Skeletal muscle tissue (tissue), 4 donors: ENCODE measurements around the gene SLC22A23. TPM values are rescaled to one million over a fixed set of nuclear protein-coding genes. Genes with fewer than 3 reads are reported as not detected.

Experiments used
- H3K27ac ChIP-seq: one replicate; pipeline ENCODE4 v1.7.0; 2013; ENCODE audit warnings: mild to moderate bottlenecking, low read depth, low read length, inconsistent platforms
- H3K27me3 ChIP-seq, 3 donors: one replicate each; pipeline ENCODE4 v1.7.0; 2013; ENCODE audit warnings: low read length in 3 of 3; ENCODE audit not compliant: control insufficient read depth in 3 of 3, insufficient read depth in 3 of 3
- H3K36me3 ChIP-seq, 3 donors: one replicate each; pipeline ENCODE4 v1.7.0; 2013; ENCODE audit warnings: low read length in 3 of 3; ENCODE audit not compliant: control insufficient read depth in 3 of 3, insufficient read depth in 3 of 3
- H3K4me1 ChIP-seq, 3 donors: one replicate each; pipeline ENCODE4 v1.7.0; 2013; ENCODE audit warnings: low read length in 3 of 3, mild to moderate bottlenecking in 3 of 3; ENCODE audit not compliant: control insufficient read depth in 3 of 3, insufficient read depth in 3 of 3
- H3K4me3 ChIP-seq, 3 donors: one replicate each; pipeline ENCODE4 v1.7.0; 2013; ENCODE audit warnings: low read length in 3 of 3
- H3K9ac ChIP-seq, 3 donors: one replicate each; pipeline ENCODE4 v1.7.0; 2013; ENCODE audit warnings: low read length in 3 of 3, mild to moderate bottlenecking in 3 of 3, moderate library complexity in 2 of 3, low read depth in 1 of 3
- H3K9me3 ChIP-seq, 3 donors: one replicate each; pipeline ENCODE4 v1.7.0; 2013; ENCODE audit warnings: low read length in 3 of 3; ENCODE audit not compliant: control insufficient read depth in 3 of 3
- total RNA-seq: library from RNA; depleted of rRNA; stranded (reverse); fragments of >200 nt; gene quantifications from one replicate; pipeline ENCODE4 v1.2.3, GENCODE V29; 2014
- donor health status: Osteomylitis.

Gene SLC22A23
- total RNA-seq, 1 donor from 2014 or later = 2.6 TPM

DNA sequence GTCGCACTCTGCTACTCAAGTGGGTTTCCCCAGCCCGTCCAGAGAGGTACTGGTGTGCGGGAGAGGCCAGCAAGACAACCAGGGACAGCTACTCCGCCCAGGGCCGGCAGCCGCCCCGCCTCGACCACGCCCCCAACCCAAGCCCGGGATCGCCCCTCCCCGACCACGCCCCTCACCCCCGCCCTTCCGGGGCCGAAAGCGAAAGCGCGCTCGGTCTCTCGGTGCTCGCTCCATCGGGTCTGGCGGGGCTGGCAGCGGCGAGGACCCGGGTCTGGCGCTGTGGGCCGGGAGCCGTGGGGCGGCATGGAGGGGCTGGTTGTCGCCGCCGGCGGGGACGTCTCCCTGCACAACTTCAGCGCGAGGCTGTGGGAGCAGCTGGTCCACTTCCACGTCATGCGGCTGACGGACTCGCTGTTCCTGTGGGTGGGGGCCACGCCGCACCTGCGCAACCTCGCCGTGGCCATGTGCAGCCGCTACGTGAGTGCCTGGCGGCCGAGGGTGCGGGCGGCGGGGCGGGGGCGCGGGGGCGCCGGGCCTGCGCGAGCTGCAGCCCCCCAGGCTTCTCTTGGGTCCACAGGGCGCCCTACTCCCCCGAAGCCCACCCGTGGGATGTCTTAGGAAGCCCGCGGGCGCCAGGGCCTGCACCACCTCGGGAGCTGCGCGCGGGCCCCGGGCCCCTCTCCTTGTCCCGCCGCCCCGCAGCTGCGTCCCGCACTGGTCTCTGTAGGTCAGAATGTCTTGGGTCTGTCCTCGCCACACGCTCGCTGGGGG, 197.9 kb downstream of the SLC22A23 start, which contains the start of gene PSMG4:
PSMG4 (plus strand) TSS at position 228 of the 771 bp plus-strand sequence; CDS start at position 304, 76 bp downstream.
- Histone ChIP-seq H3K4me3 (peak within 1 kb of the TSS; percentile 93 to 97 (median 96)), H3K36me3 (peaks cover 4 to 5% (median 5%) of the 10 kb centered on the region in 3 donors), H3K9ac (peak within 1 kb of the TSS; percentile 81 to 88 (median 84)), H3K9me3 (no peaks in the 10 kb centered on the region), H3K27ac (peak within 1 kb of the TSS; percentile 70), H3K4me1 (peaks cover 32 to 43% (median 42%) of the 10 kb centered on the region in 3 donors), H3K27me3 (no peaks in the 10 kb centered on the region)

DNA sequence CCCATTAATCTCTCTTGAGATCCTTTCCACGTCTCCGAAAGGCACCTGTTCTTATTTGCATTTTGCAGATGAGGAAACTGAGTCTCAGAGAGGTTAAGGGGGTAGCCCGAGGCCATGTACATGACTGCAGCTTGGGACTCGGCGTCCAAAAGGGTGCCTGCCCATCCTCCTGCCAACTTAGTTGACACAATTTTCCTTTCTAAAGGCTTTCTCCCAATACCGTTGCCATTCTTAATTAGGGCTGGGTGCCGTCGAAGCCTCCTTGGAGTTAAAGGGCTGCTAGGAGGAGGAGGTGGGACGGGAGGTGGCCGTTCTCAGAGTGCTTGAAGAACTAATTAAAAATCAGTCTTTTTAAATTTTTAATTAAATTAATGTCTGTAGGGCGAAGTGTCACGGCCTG, 198.6 kb downstream of the SLC22A23 start:
- Histone ChIP-seq H3K27ac (peak overlapping the region; percentile 70), H3K9ac (peak overlapping the region; percentile 70 to 77 (median 75)), H3K9me3 (no peaks in the 10 kb centered on the region), H3K4me3 (peak overlapping the region; percentile 93 to 97 (median 96)), H3K36me3 (no peaks in the 10 kb centered on the region), H3K27me3 (no peaks in the 10 kb centered on the region), H3K4me1 (peaks cover 31 to 36% (median 35%) of the 10 kb centered on the region in 3 donors)

DNA sequence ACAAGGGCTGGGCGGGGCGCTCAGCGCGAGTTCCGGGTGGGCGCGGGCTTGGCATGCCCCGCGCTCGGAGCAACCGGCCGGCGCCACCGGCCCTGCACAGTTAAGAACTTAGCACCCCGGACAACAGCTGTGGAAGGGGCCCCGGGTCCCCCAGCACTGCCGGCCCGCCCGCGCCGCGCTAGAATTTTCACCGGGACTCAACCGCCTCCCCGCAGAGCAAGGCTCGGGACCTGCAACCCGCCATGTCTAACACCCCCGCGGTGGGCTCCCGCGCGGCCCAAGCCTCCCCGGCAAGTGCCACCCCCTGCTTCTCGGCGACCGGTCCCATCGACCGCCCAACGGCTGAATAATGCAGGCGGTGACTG, 203.3 kb downstream of the SLC22A23 start:
- H3K27ac ChIP-seq = no peak overlapping the region
- peaks cover 4 to 17% (median 7%) of the 10 kb centered on the region in 3 donors for H3K27me3 ChIP-seq
- H3K4me1 ChIP-seq = peaks cover 11 to 19% (median 11%) of the 10 kb centered on the region in 3 donors
- H3K9ac ChIP-seq = no peak overlapping the region
- no peaks in the 10 kb centered on the region for H3K9me3 ChIP-seq
- no peaks in the 10 kb centered on the region for H3K36me3 ChIP-seq
- no peak overlapping the region for H3K4me3 ChIP-seq

DNA sequence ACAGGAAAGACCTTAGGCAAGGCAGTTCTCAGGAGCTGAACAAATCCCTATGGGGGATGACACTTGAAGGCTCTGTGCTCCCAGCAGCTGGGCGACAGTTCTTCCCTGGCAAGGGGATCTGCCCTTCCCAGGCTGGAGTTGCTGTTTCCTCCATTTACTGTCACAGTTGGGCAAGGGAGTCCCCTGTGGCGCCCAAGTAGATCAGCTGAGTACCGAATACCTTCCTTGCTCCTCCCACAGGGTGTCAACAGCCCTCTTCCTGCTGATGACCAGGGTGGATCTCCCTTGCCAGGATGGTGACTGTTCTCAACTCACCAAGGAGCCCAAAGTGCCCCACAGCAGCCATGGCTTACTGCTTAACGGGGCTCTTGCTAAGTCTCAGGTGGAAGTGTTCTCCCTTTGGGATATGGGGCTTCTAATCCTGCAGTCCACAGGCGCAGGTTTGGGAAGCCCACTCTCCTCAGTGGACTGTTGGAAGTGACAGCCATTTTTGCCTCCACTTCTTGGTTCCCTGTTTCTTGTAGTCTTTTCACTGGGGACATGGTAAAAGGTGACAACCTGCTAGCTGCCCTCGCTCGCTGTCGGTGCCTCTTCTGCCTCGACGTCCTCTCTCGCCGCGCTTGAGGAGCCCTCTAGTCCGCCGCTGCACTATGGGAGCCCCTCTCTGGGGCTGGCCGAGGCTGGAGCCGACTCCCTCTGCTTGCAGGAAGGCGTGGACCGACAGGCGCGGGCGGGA, 203.8 kb downstream of the SLC22A23 start:
- no peaks in the 10 kb centered on the region for H3K36me3 ChIP-seq
- no peak overlapping the region for H3K27ac ChIP-seq
- no peaks in the 10 kb centered on the region for H3K9me3 ChIP-seq
- peaks cover 9 to 23% (median 12%) of the 10 kb centered on the region in 3 donors for H3K4me1 ChIP-seq
- H3K9ac ChIP-seq = no peak overlapping the region
- peaks cover 7 to 23% (median 9%) of the 10 kb centered on the region in 3 donors for H3K27me3 ChIP-seq
- no peak overlapping the region for H3K4me3 ChIP-seq

DNA sequence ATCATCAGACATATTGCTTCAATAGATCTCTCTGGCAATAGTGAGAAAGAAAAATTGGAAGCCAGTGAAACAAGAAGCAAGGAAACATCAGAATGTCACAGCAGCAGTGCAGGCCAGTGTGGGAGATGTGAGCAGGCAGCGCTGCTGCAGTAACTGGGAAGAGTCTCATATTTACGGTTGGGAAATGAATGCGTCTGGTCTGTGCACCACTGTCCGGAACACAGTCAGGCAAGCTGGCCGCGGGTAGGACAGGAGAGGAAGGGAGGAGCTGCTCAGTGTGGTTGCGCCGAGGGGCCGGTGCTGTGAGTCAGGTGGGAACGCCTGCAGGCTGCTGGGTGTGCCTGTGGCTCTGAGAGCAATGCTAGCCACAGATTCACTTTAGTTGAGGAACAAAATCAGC, 204.5 kb downstream of the SLC22A23 start:
- Histone ChIP-seq H3K9me3 (no peaks in the 10 kb centered on the region), H3K27ac (no peak overlapping the region), H3K27me3 (peaks cover 7 to 30% (median 15%) of the 10 kb centered on the region in 3 donors), H3K4me3 (no peak overlapping the region), H3K36me3 (no peaks in the 10 kb centered on the region), H3K9ac (no peak overlapping the region), H3K4me1 (peaks cover 16 to 29% (median 18%) of the 10 kb centered on the region in 3 donors)

DNA sequence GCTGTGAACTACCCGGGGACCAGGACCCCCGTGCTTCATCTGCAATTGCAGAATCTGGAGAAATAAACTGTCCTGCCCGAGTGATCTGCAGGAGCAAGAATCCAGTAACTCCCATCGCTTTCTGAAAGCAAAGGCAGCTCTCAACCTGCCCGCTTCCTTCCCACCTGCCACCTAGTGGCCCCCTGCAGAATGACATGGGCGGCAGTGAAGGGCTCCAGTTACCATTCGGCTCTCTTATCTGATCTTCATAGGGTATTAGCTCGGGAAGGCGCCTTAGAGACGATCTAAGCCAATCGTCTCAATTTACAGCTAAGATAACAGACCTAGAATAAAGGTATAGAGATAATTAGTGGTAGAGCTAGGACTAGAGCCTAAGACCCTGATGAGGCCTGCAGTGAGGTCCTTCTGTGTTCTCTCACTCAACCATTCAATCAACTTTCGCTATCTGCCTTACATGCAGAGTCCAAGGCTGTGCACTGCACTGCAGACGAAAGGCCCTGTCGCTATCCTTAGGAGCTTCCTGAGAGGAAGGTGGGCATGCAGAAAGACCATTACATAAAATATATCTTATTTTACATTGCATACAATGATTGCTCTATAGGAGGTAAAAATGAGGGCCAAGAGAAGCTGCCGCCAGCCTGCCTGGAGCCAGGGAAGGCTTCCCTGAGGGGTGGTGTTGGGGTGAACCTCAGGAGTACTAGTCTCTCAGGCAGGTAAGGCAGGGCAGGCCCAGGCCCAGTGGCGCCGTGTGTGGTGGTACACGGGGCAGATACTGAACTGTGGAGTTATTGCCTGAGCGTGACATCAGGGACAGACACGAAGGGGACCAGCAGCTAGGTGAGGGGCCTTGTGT, 205.2 kb downstream of the SLC22A23 start:
- Histone ChIP-seq H3K9me3 (no peaks in the 10 kb centered on the region), H3K27ac (no peak overlapping the region), H3K9ac (peak overlapping the region in 1 of 3 donors; percentile 45), H3K4me1 (peaks cover 18 to 31% (median 20%) of the 10 kb centered on the region in 3 donors), H3K36me3 (no peaks in the 10 kb centered on the region), H3K27me3 (peaks cover 7 to 36% (median 20%) of the 10 kb centered on the region in 3 donors), H3K4me3 (peak overlapping the region in 2 of 3 donors; percentile 46 to 56)

DNA sequence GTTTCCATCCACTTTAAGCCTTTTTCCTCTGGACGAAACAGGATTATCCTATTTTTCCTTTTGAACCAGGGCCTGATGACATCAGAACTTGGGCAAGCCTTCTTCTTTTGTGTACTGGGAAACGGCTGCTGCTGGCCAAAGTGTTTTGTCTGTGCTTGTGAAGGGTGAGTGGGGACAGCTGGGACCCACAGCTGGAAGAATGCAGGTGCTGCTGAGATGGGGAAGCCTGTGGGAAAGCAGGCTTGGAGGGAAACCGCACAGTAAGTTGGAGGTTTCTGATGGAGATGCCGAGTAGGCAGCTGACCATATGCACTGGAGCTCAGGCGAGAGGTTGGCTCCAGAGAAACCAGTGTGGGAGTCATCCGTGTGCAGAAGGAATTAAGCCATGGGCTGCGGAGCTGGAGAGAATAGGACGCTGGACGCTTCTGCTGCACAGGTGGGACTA, 206.6 kb downstream of the SLC22A23 start:
- Histone ChIP-seq H3K4me3 (peak overlapping the region in 2 of 3 donors; percentile 17 to 22), H3K4me1 (peaks cover 18 to 31% (median 20%) of the 10 kb centered on the region in 3 donors), H3K36me3 (no peaks in the 10 kb centered on the region), H3K27me3 (peaks cover 7 to 39% (median 20%) of the 10 kb centered on the region in 3 donors), H3K9ac (peak overlapping the region in 1 of 3 donors; percentile 40), H3K27ac (no peak overlapping the region), H3K9me3 (no peaks in the 10 kb centered on the region)

DNA sequence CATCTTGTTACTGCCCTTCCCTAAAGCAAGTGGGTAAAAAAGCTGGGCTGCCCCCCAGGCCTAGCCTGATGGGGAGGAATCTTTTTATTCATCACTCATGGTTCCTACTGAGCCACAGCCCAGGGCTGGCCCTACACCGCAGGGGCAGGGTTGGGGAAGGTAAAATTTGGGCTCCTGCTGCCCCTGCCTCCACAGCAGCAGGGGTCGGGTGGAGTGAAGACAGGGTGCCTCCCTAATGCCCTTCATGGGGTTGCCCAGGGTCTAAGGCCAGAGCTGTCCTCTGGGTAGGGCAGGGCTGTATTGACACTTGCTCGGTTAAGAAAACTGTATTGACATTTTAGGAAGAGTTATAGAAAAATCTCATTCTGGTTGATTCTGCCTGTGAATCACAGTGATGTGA, 207.0 kb downstream of the SLC22A23 start:
- Histone ChIP-seq H3K27me3 (peaks cover 7 to 42% (median 20%) of the 10 kb centered on the region in 3 donors), H3K27ac (no peak overlapping the region), H3K9ac (peak overlapping the region in 1 of 3 donors; percentile 16), H3K9me3 (no peaks in the 10 kb centered on the region), H3K4me1 (peaks cover 18 to 31% (median 20%) of the 10 kb centered on the region in 3 donors), H3K36me3 (no peaks in the 10 kb centered on the region), H3K4me3 (no peak overlapping the region)
